K562 (cell line): Measurements from ENCODE around the gene TMEM131L. TPM values are rescaled to one million over a fixed set of nuclear protein-coding genes. Genes with fewer than 3 reads are reported as not detected.

ENCODE experiments used
- ARID3B ChIP-seq: fragments of 250-450 bp; sonication (Bioruptor Pico); IDR thresholded peaks from 2 replicates; pipeline ENCODE4 v1.4.0; 2020; ENCODE audit warnings: borderline replicate concordance
- BRD9 ChIP-seq: fragments of 450-650 bp; IDR thresholded peaks from 2 replicates; pipeline ENCODE4 v1.6.1; 2018; ENCODE audit warnings: low read depth; ENCODE audit not compliant: partially characterized antibody
- BRF1 ChIP-seq: IDR thresholded peaks from 3 replicates; pipeline ENCODE4 v1.6.1; 2011; ENCODE audit warnings: borderline replicate concordance, mild to moderate bottlenecking; ENCODE audit not compliant: insufficient read length; ENCODE audit errors: extremely low read depth
- C11orf30 ChIP-seq: fragments of 450-650 bp; IDR thresholded peaks from 2 replicates; pipeline ENCODE4 v1.6.1; 2016; ENCODE audit warnings: low read depth, mild to moderate bottlenecking
- CBX1 ChIP-seq: sonication (generic); IDR thresholded peaks from 2 replicates; pipeline ENCODE4 v1.6.1; 2016; ENCODE audit warnings: antibody characterized with exemption, low read depth, mild to moderate bottlenecking
- CHD4 ChIP-seq: fragments of 200-600 bp; sonication (generic); IDR thresholded peaks from 3 replicates; pipeline ENCODE4 v1.6.1; 2012; ENCODE audit warnings: low read depth, mild to moderate bottlenecking, mixed read lengths, low read length, inconsistent platforms; ENCODE audit not compliant: insufficient read depth, insufficient replicate concordance, poor library complexity, severe bottlenecking
- DPF2 ChIP-seq: fragments of 450-650 bp; IDR thresholded peaks from 2 replicates; pipeline ENCODE4 v1.6.1; 2016
- EGR1 ChIP-seq: fragments of 450-650 bp; conservative IDR thresholded peaks from 2 replicates; pipeline ENCODE4 v1.6.1; 2017; ENCODE audit warnings: mild to moderate bottlenecking
- KAT7 ChIP-seq: sonication (generic); formaldehyde crosslinking; IDR thresholded peaks from 2 replicates; pipeline ENCODE4 v1.8.0; 2022; ENCODE audit warnings: missing genetic modification reagents, mild to moderate bottlenecking, borderline replicate concordance
- MIER1 ChIP-seq: fragments of 450-650 bp; IDR thresholded peaks from 2 replicates; pipeline ENCODE4 v1.6.1; 2016; ENCODE audit warnings: antibody characterized with exemption, mild to moderate bottlenecking, low read depth
- NCOA1 ChIP-seq: fragments of 450-650 bp; IDR thresholded peaks from 2 replicates; pipeline ENCODE4 v1.6.1; 2016; ENCODE audit warnings: low read depth
- NCOR1 ChIP-seq: fragments of 450-650 bp; IDR thresholded peaks from 2 replicates; pipeline ENCODE4 v1.6.1; 2016; ENCODE audit warnings: mild to moderate bottlenecking, moderate library complexity
- NFATC3 ChIP-seq: fragments of 450-650 bp; IDR thresholded peaks from 2 replicates; pipeline ENCODE4 v1.6.1; 2017; ENCODE audit warnings: mild to moderate bottlenecking
- POLR3A ChIP-seq: IDR thresholded peaks from 2 replicates; pipeline ENCODE4 v1.6.1; 2011; ENCODE audit warnings: borderline replicate concordance, mild to moderate bottlenecking, moderate library complexity; ENCODE audit not compliant: insufficient read length, insufficient read depth; ENCODE audit errors: extremely low read depth
- RBM25 ChIP-seq: fragments of 200-400 bp; formaldehyde crosslinking; IDR thresholded peaks from 2 replicates; pipeline ENCODE4 v1.6.1; 2018; ENCODE audit warnings: low read length, low read depth, moderate library complexity; ENCODE audit not compliant: severe bottlenecking
- RCOR1 ChIP-seq, 2 experiments: IDR thresholded peaks; 2 replicates each; pipeline ENCODE4 v1.6.1; 2012; ENCODE audit warnings: low read depth in 2 of 2, low read length in 2 of 2, borderline replicate concordance in 1 of 2, improper control_type of control experiment in 1 of 2
- ZBTB26 ChIP-seq: fragments of 450-650 bp; formaldehyde crosslinking; IDR thresholded peaks from 2 replicates; pipeline ENCODE4 v1.4.0; 2022; ENCODE audit warnings: missing genetic modification characterization
- ZEB2 ChIP-seq: fragments of 450-650 bp; IDR thresholded peaks from 2 replicates; pipeline ENCODE4 v1.6.1; 2016
- ZNF695 ChIP-seq: fragments of 450-650 bp; formaldehyde crosslinking; IDR thresholded peaks from 2 replicates; pipeline ENCODE4 v1.4.0; 2020; ENCODE audit warnings: mild to moderate bottlenecking, moderate library complexity
- polyA plus RNA-seq, 8 experiments: library from polyadenylated mRNA; depleted of rRNA in 4 of 8; stranded (reverse) in 5 of 8; unstranded in 3 of 8; fragments of >200 nt; fragmentation: Nextera tagmentation in 2 of 8; fragmentation: Illumina TruSeq in 1 of 8; extraction: Ambion mirVana in 2 of 8; extraction: Trizol in 1 of 8; gene quantifications; 2 replicates each; pipeline versions ENCODE4 v1.2.1 to v1.2.3, GENCODE V29; 2011 to 2014; ENCODE audit warnings: inconsistent platforms in 1 of 8, missing spikeins in 1 of 8
- total RNA-seq, 7 experiments: library from RNA; depleted of rRNA in 6 of 7; stranded (reverse); fragments of >200 nt in 6 of 7; fragmentation: Illumina TruSeq in 2 of 7; extraction: Trizol in 2 of 7; gene quantifications; 2 replicates each; pipeline versions ENCODE4 v1.2.1 to v1.2.3, GENCODE V29; 2011 to 2021; ENCODE audit warnings: low replicate concordance in 1 of 7
- TF ChIP-seq, protein P1 (sequence below): IDR thresholded peaks from 3 replicates; pipeline ENCODE4 v1.6.1; 2011; ENCODE audit warnings: borderline replicate concordance, mild to moderate bottlenecking; ENCODE audit not compliant: insufficient read length, insufficient read depth
- TF ChIP-seq, protein P2 (sequence below): conservative IDR thresholded peaks from 2 replicates; pipeline ENCODE4 v1.6.1; 2011; ENCODE audit warnings: low read depth, mild to moderate bottlenecking, low read length; ENCODE audit not compliant: control insufficient read depth

Gene TMEM131L
- total and polyA plus RNA-seq, 9 of the 15 experiments (the other 6 are each of a cell fraction or from before 2014, with no cell fraction given), result 1.2 to 20.8 (median 12.9) TPM

- TF ChIP-seq, protein P1, sequence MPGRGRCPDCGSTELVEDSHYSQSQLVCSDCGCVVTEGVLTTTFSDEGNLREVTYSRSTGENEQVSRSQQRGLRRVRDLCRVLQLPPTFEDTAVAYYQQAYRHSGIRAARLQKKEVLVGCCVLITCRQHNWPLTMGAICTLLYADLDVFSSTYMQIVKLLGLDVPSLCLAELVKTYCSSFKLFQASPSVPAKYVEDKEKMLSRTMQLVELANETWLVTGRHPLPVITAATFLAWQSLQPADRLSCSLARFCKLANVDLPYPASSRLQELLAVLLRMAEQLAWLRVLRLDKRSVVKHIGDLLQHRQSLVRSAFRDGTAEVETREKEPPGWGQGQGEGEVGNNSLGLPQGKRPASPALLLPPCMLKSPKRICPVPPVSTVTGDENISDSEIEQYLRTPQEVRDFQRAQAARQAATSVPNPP, result no peak
- TF ChIP-seq CHD4 (no peak), RBM25 (no peak), ARID3B (CRISPR knock-in tag) (no peak), ZNF695 (no peak), EGR1 (peak; percentile 32; the same call in 1 of the 2 replicates), POLR3A (no peak), ZEB2 (no peak), KAT7 (CRISPR knock-in tag) (no peak; the same call in 1 of the 2 replicates), MIER1 (no peak), CBX1 (no peak), NFATC3 (no peak), C11orf30 (no peak), DPF2 (peak; percentile 93), RCOR1 (IDR thresholded peaks at IDR 0.05; ENCODE audit: borderline replicate concordance in 1 of 2, low read depth in 2 of 2, low read length in 2 of 2) (peak in 1 of 2 experiments; percentile 77; a peak in 2 of 4 replicates), BRF1 (no peak), NCOR1 (peak; percentile 95), ZBTB26 (CRISPR knock-in tag) (no peak), NCOA1 (peak; percentile 71; the same call in 1 of the 2 replicates), BRD9 (no peak)
- TF ChIP-seq, protein P2, sequence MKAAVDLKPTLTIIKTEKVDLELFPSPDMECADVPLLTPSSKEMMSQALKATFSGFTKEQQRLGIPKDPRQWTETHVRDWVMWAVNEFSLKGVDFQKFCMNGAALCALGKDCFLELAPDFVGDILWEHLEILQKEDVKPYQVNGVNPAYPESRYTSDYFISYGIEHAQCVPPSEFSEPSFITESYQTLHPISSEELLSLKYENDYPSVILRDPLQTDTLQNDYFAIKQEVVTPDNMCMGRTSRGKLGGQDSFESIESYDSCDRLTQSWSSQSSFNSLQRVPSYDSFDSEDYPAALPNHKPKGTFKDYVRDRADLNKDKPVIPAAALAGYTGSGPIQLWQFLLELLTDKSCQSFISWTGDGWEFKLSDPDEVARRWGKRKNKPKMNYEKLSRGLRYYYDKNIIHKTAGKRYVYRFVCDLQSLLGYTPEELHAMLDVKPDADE, result peak; percentile 56; the same call in 1 of the 2 replicates
These were observed 62.7 kb downstream of the TMEM131L start (continued) for GRCh38 chr4:153528705-153529485.
